SK-N-SH (cell line): Measurements from ENCODE around the gene PRDM7.
"Not testable (repeated sequence)": the region's sequence is repeated elsewhere in the genome, so short reads cannot be mapped to it uniquely, and the experiment has no call there.

Source experiments
- IRF3 ChIP-seq: fragments of 150-350 bp; IDR thresholded peaks from 2 replicates; pipeline ENCODE4 v1.6.1; 2016; ENCODE audit warnings: mild to moderate bottlenecking, low read depth, low read length
- TAF1 ChIP-seq: IDR thresholded peaks from 2 replicates; pipeline ENCODE4 v1.6.1; 2012; ENCODE audit warnings: low read depth, mild to moderate bottlenecking, low read length, moderate library complexity, borderline replicate concordance
- USF1 ChIP-seq: IDR thresholded peaks from 2 replicates; pipeline ENCODE4 v1.4.0; 2012; ENCODE audit warnings: low read depth, borderline replicate concordance

- TF ChIP-seq USF1, TAF1, IRF3: not testable (repeated sequence)
These were observed 16.7 kb upstream of the PRDM7 start for GRCh38 chr16:90093799-90094198.
